Measurements from ENCODE around the gene NRSN1.

DNA sequence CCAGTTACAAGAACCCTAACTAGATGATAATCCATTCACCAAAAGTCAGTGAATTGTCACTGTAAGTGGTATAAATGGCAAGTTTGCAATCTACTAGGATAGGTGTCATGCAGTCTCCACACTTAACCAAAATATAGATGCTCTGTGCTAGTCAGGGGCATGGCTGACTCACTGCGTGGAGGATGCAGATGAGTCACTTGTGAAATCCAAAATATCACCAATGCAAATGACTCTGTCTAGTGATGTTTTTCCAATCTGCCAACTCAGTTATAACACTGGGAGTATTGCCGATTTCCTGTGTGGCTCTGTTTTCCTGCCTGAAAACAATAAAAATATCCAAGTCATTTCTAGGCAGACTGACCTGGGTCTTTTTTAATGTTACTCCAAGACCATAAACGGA, 47.8 kb upstream of the NRSN1 start:
- TF ChIP-seq, protein P1, sequence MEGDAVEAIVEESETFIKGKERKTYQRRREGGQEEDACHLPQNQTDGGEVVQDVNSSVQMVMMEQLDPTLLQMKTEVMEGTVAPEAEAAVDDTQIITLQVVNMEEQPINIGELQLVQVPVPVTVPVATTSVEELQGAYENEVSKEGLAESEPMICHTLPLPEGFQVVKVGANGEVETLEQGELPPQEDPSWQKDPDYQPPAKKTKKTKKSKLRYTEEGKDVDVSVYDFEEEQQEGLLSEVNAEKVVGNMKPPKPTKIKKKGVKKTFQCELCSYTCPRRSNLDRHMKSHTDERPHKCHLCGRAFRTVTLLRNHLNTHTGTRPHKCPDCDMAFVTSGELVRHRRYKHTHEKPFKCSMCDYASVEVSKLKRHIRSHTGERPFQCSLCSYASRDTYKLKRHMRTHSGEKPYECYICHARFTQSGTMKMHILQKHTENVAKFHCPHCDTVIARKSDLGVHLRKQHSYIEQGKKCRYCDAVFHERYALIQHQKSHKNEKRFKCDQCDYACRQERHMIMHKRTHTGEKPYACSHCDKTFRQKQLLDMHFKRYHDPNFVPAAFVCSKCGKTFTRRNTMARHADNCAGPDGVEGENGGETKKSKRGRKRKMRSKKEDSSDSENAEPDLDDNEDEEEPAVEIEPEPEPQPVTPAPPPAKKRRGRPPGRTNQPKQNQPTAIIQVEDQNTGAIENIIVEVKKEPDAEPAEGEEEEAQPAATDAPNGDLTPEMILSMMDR (IDR thresholded peaks at IDR 0.05), result no peak
- no peak for TF ChIP-seq POLR2A (IDR thresholded peaks at IDR 0.05)

Data from body of pancreas (tissue), 4 donors.